ENCODE results near the gene FADS1.

FADS1 gene

DNA sequence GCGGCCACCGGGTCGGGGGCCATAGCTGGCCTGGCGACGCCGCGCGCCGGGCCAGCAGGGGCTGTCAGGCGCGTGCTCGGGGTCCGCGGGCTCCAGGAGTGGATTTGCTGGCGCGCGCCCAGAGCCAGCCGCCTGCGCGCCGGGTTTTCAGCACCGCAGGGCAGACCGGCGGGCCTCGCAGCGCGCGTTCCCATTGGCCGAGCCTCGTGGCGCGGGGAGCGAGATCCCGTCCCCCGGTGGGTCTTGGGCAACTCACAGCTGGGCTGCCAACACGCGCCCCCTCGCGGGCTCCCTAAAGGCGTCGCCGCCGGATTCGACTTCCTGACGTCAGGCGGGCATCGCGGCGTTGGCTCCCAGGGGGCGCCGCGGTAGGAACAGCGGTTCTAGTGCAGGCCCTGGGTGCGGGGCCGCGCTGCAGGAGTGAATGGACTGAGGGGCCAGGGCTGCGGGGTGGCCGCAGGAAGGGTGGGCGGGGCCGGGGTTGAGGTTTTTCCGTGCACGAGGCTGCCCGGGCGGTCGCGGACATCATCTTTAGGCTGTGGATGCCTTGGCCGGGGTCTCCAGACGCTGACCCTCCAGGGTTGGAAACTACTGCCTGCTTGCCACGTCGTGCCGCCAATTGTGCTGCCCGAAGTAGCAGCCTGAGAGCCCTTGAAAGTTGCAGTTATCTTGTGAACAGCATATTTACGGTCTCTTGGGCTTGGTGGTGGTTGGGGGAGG, at the start of gene FADS1:
FADS1 (minus strand) TSS at position 268 of the 720 bp plus-strand sequence; CDS start at position 194, 74 bp downstream.
- Histone ChIP-seq H3K36me3 (ENCODE audit: control insufficient read depth, insufficient read depth, low read length) (peaks cover 11% of the 10 kb centered on the region; the same call in 1 of the 2 replicates), H3K4me1 (ENCODE audit: control insufficient read depth, insufficient read depth, low read length) (no peaks in the 10 kb centered on the region), H3K27me3 (ENCODE audit: control insufficient read depth, insufficient read depth, low read length) (no peaks in the 10 kb centered on the region), H3K9me3 (ENCODE audit: control insufficient read depth, insufficient read depth, low read length) (no peaks in the 10 kb centered on the region), H3K27ac (ENCODE audit: low read length) (no peak within 1 kb of the TSS), H3K4me3 (ENCODE audit: low read length) (peak within 1 kb of the TSS; percentile 77)
- WGBS (ENCODE audit: insufficient coverage, insufficient read length), result no CpG with 5 or more reads among the region's 73 CpGs
- no peak for DNase-seq (ENCODE audit: low read depth, low spot score)

DNA sequence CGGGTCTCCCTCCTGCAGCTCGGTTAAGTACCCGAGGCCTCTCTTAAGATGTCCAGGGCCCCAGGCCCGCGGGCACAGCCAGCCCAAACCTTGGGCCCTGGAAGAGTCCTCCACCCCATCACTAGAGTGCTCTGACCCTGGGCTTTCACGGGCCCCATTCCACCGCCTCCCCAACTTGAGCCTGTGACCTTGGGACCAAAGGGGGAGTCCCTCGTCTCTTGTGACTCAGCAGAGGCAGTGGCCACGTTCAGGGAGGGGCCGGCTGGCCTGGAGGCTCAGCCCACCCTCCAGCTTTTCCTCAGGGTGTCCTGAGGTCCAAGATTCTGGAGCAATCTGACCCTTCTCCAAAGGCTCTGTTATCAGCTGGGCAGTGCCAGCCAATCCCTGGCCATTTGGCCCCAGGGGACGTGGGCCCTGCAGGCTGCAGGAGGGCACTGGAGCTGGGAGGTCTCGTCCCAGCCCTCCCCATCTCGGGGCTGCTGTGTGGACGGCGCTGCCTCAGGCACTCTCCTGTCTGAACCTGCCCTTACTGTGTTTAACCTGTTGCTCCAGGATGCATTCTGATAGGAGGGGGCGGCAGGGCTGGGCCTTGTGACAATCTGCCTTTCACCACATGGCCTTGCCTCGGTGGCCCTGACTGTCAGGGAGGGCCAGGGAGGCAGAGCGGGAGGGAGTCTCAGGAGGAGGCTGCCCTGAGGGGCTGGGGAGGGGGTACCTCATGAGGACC, 49.6 kb upstream of the FADS1 start:
- H3K4me1 ChIP-seq (ENCODE audit: control insufficient read depth, insufficient read depth, low read length), result peaks cover 3% of the 10 kb centered on the region
- no peak for DNase-seq (ENCODE audit: low read depth, low spot score)
- no peaks in the 10 kb centered on the region for H3K9me3 ChIP-seq (ENCODE audit: control insufficient read depth, insufficient read depth, low read length)
- peaks cover 26% of the 10 kb centered on the region for H3K36me3 ChIP-seq (ENCODE audit: control insufficient read depth, insufficient read depth, low read length)
- no CpG with 5 or more reads among the region's 18 CpGs for WGBS (ENCODE audit: insufficient coverage, insufficient read length)
- H3K4me3 ChIP-seq (ENCODE audit: low read length), result no peak overlapping the region
- no peaks in the 10 kb centered on the region for H3K27me3 ChIP-seq (ENCODE audit: control insufficient read depth, insufficient read depth, low read length)
- H3K27ac ChIP-seq (ENCODE audit: low read length), result no peak overlapping the region

DNA sequence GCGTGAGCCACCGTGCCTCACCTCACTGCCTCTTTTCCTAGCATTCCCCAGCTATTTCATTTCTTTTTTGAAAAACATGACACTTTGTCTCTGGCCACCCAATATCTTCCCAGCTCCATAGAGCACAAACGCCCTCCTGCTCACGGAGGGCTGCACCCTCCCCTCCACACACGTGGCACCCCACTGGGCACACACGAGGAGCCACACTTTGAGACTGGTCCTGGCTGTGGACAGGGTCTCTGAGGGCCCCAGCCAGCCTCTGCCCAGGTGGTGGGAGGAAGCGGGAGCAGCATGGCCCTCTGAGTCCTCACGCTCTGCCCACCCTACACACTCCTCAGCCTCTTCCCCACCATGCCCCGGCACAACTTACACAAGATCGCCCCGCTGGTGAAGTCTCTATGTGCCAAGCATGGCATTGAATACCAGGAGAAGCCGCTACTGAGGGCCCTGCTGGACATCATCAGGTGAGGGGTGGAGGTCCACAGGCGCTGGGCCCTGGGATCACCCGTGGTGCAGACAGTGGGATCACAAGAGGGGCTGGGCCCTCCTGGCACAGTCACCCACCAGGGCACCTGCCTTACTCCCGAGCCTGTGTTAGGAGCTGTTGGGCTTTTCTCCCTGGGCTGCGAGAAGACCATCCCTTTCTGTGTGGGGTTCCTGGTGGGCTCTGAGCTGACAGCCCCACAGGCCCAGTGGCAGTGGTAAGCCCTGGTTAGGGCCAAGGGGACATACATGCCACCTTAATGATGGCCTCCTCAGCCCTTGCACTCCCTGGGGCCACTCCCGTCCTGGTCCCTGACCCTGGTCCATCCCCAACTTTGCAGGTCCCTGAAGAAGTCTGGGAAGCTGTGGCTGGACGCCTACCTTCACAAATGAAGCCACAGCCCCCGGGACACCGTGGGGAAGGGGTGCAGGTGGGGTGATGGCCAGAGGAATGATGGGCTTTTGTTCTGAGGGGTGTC, 48.3 kb upstream of the FADS1 start:
- Histone ChIP-seq H3K4me1 (ENCODE audit: control insufficient read depth, insufficient read depth, low read length) (peaks cover 2% of the 10 kb centered on the region; the same call in 1 of the 2 replicates), H3K27ac (ENCODE audit: low read length) (no peak overlapping the region), H3K4me3 (ENCODE audit: low read length) (no peak overlapping the region), H3K9me3 (ENCODE audit: control insufficient read depth, insufficient read depth, low read length) (no peaks in the 10 kb centered on the region), H3K36me3 (ENCODE audit: control insufficient read depth, insufficient read depth, low read length) (peaks cover 32% of the 10 kb centered on the region), H3K27me3 (ENCODE audit: control insufficient read depth, insufficient read depth, low read length) (no peaks in the 10 kb centered on the region)
- no CpG with 5 or more reads among the region's 20 CpGs for WGBS (ENCODE audit: insufficient coverage, insufficient read length)
- DNase-seq (ENCODE audit: low read depth, low spot score), result no peak

DNA sequence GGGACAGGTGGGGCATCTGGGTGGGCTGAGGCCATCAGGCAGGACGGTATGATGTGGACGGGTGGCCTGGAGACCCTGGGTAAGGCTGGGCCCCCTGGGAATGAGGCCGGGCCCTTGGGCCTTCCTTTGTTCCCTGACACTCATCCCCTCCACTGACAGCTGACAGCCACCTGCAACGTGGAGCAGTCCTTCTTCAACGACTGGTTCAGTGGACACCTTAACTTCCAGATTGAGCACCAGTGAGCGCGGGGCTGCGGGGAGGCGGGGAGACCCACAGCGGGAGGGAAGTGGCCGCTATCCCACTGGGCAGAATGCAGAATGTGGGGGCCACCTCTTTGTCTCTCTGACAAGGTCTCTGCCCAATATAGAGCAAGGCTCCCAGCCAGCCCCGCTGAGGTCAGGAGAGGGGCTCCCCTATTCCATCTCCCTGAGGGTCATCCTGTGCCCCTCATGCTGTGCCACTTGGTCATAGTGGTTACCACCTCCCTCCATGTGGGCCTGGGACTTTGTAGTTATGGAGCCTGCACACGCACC, 46.8 kb upstream of the FADS1 start:
- WGBS (ENCODE audit: insufficient coverage, insufficient read length), result no CpG with 5 or more reads among the region's 13 CpGs
- H3K4me3 ChIP-seq (ENCODE audit: low read length), result no peak overlapping the region
- no peaks in the 10 kb centered on the region for H3K27me3 ChIP-seq (ENCODE audit: control insufficient read depth, insufficient read depth, low read length)
- DNase-seq (ENCODE audit: low read depth, low spot score), result no peak
- H3K9me3 ChIP-seq (ENCODE audit: control insufficient read depth, insufficient read depth, low read length), result no peaks in the 10 kb centered on the region
- H3K4me1 ChIP-seq (ENCODE audit: control insufficient read depth, insufficient read depth, low read length), result no peaks in the 10 kb centered on the region; the same call in 1 of the 2 replicates
- H3K36me3 ChIP-seq (ENCODE audit: control insufficient read depth, insufficient read depth, low read length), result peaks cover 36% of the 10 kb centered on the region
- no peak overlapping the region for H3K27ac ChIP-seq (ENCODE audit: low read length)

DNA sequence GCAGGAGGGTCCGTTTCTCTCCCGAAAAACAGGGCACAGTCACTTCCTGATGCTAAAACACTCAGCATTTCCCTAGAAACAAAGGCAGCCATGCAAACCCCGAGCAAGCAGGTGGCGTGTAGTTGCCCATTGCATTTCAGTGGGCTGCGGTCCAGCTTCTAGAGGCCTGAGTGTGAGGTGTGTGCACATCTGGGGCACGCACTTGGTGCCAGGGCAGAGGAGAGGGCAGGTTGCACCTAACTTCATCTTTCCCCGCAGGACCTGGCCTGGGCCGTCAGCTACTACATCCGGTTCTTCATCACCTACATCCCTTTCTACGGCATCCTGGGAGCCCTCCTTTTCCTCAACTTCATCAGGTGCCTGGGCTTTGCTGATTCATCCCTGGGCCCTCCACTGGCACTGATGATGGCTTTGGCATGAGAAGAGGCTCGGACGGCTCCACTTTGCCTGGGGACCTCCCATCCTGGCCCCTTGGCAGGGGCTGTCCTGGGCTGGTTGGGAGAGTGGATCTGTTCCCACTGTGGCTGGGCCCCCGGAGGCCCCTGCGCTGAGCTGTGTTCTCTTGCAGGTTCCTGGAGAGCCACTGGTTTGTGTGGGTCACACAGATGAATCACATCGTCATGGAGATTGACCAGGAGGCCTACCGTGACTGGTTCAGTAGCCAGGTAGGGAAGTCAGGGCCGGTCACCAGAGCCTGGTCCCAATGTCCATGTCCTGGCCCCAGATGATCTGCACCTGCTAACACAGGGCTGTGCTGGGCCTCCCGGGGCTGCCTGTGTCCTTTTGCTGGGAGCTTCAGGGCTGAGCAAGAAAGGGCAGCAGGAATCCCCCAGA, 46.1 kb upstream of the FADS1 start:
- Histone ChIP-seq H3K9me3 (ENCODE audit: control insufficient read depth, insufficient read depth, low read length) (no peaks in the 10 kb centered on the region), H3K27ac (ENCODE audit: low read length) (no peak overlapping the region), H3K4me1 (ENCODE audit: control insufficient read depth, insufficient read depth, low read length) (no peaks in the 10 kb centered on the region; the same call in 1 of the 2 replicates), H3K36me3 (ENCODE audit: control insufficient read depth, insufficient read depth, low read length) (peaks cover 36% of the 10 kb centered on the region), H3K4me3 (ENCODE audit: low read length) (no peak overlapping the region), H3K27me3 (ENCODE audit: control insufficient read depth, insufficient read depth, low read length) (no peaks in the 10 kb centered on the region)
- no CpG with 5 or more reads among the region's 18 CpGs for WGBS (ENCODE audit: insufficient coverage, insufficient read length)
- no peak for DNase-seq (ENCODE audit: low read depth, low spot score)

DNA sequence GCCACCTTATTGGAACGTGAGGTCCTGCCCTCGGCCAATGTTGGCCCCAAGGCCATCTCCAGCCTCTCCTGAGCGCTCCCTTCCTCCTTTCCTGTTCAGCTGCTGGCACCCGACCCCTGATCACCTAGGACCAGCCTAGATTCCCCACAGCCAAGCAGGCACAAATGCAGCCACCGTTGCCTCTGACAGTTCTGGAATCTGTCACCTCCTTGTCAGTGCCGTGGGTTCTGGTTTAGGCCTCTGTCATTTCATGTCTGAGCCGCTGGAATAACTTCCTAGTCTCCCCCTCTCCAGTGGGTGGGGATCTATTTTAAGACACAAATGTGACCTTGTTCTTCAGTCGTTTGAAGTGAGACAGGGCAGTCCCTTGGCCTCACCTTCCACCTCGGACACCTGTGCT, 44.8 kb upstream of the FADS1 start:
- Histone ChIP-seq H3K4me1 (ENCODE audit: control insufficient read depth, insufficient read depth, low read length) (no peaks in the 10 kb centered on the region; the same call in 1 of the 2 replicates), H3K27ac (ENCODE audit: low read length) (no peak overlapping the region), H3K4me3 (ENCODE audit: low read length) (no peak overlapping the region), H3K9me3 (ENCODE audit: control insufficient read depth, insufficient read depth, low read length) (no peaks in the 10 kb centered on the region), H3K36me3 (ENCODE audit: control insufficient read depth, insufficient read depth, low read length) (peaks cover 48% of the 10 kb centered on the region), H3K27me3 (ENCODE audit: control insufficient read depth, insufficient read depth, low read length) (no peaks in the 10 kb centered on the region)
- no peak for DNase-seq (ENCODE audit: low read depth, low spot score)
- WGBS (ENCODE audit: insufficient coverage, insufficient read length), result no CpG with 5 or more reads among the region's 9 CpGs

DNA sequence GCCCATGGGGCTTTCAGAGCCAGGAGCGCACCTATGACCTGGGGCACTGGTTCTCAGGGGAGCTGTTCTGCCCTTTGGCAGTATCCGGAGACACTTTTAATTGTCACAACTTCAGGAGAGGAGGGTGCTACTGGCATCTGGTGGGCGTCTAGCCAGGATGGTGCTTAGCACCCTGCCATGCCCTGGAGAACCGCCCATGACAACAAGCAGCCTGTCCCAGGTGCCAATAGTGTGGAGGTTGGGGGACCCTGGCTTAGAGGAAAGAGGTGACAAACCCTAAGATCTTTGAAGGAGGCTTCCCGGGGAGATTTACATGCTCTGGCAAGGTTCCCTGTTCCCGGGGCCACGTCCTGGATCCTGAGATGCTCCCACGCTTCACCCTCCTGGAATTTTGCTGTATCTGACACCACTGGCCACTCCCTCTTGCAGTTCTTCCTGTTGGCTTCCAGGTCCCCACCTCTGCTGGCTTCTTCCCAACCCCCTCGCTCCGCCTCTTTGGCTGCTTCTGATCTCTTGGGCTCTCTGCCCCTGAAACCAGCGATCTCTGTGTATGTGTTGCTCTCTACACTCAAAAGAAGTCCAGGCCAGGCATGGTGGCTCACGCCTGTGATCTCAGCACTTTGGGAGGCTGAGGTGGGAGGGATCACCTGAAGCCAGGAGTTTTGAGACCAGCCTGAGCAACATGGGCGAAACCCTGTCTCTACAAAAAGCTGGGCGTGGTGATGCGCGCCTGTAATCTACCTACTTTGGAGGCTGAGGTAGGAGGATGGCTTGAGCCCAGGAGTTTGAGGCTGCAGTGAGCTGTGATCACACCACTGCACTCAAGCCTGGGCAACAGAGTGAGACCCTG, 43.5 kb upstream of the FADS1 start:
- no peaks in the 10 kb centered on the region for H3K27me3 ChIP-seq (ENCODE audit: control insufficient read depth, insufficient read depth, low read length)
- WGBS (ENCODE audit: insufficient coverage, insufficient read length), result no CpG with 5 or more reads among the region's 16 CpGs
- H3K36me3 ChIP-seq (ENCODE audit: control insufficient read depth, insufficient read depth, low read length), result peaks cover 50% of the 10 kb centered on the region
- H3K4me3 ChIP-seq (ENCODE audit: low read length), result no peak overlapping the region
- no peaks in the 10 kb centered on the region; the same call in 1 of the 2 replicates for H3K4me1 ChIP-seq (ENCODE audit: control insufficient read depth, insufficient read depth, low read length)
- no peak overlapping the region for H3K27ac ChIP-seq (ENCODE audit: low read length)
- no peaks in the 10 kb centered on the region for H3K9me3 ChIP-seq (ENCODE audit: control insufficient read depth, insufficient read depth, low read length)
- DNase-seq (ENCODE audit: low read depth, low spot score), result no peak

DNA sequence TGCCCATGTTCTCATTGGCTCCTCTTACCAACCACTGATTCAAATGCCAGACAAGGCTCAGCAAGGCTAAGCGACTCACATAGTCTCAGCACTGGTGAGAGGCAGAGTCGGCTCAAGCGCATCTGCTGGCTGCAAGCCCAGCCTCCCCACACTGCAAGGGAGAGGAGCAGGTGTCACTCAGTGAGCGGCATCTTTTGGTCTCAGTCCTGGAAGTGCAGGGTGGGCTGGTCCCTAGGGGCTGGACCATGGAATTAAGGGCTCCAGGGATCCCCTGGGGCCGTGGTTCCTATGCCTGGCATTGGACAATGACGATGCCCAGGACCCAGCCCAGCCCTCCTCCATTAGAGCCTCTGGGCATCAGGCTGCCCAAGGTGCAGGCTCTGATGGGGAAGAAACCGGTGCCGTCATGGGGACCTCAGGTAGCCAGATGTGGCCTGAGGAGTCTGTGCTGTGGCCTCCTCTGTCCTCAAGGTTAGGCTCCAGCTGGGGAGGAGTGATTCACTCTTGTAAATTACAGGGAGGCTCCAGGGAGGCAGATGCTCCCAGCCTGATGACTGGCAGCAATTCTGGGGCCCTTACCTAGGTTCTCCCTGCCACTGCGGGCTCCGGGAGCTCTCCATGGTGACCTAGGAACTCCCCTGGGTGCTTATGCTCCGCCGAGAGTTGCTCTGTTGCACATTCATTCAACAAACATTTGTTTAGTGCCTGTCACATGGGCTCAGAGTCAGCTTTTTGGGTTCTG, 39.3 kb upstream of the FADS1 start:
- peaks cover 50% of the 10 kb centered on the region for H3K36me3 ChIP-seq (ENCODE audit: control insufficient read depth, insufficient read depth, low read length)
- WGBS (ENCODE audit: insufficient coverage, insufficient read length), result no CpG with 5 or more reads among the region's 12 CpGs
- no peak for DNase-seq (ENCODE audit: low read depth, low spot score)

More for the DNA sequence above, 39.3 kb upstream of the FADS1 start:
- H3K27me3 ChIP-seq (ENCODE audit: control insufficient read depth, insufficient read depth, low read length), result no peaks in the 10 kb centered on the region
- H3K4me3 ChIP-seq (ENCODE audit: low read length), result no peak overlapping the region
- H3K27ac ChIP-seq (ENCODE audit: low read length), result no peak overlapping the region
- H3K4me1 ChIP-seq (ENCODE audit: control insufficient read depth, insufficient read depth, low read length), result no peaks in the 10 kb centered on the region
- no peaks in the 10 kb centered on the region for H3K9me3 ChIP-seq (ENCODE audit: control insufficient read depth, insufficient read depth, low read length)
